Endometrial microvascular endothelial cells (primary cell): Measurements from ENCODE around the gene REN. TPM values are rescaled to one million over a fixed set of nuclear protein-coding genes. Genes with fewer than 3 reads are reported as not detected.

ENCODE experiments used
- in situ Hi-C: cut with HindIII; loops from 2 replicates; pipeline ENCODE4 v1.10.0; 2017; ENCODE audit warnings: low sequenced_read_pairs, low pct_unique_long_range_greater_than_20kb; ENCODE audit errors: inconsistent ontology term
- total RNA-seq: library from RNA; depleted of rRNA; stranded (reverse); fragments of >200 nt; gene quantifications from one replicate; pipeline ENCODE4 v1.2.3, GENCODE V29; 2015; ENCODE audit errors: inconsistent ontology term

The REN gene
- not detected for total RNA-seq

- in situ Hi-C loops, result no loop called here
These were observed at the start of gene REN for GRCh38 chr1:204166219-204166618. Gene REN (minus strand): TSS chr1:204166337. CDS start chr1:204166293, 44 bp downstream.

GRCh38 chr1:204213668-204214662, 47.8 kb upstream of the REN start, which contains the start of gene GOLT1A:
Gene GOLT1A (minus strand): TSS chr1:204213988. CDS start chr1:204213906, 82 bp downstream.
- in situ Hi-C loops, result no loop called here

- in situ Hi-C loops, result no loop called here
These were observed 46.6 kb upstream of the REN start for GRCh38 chr1:204212715-204213114.

GRCh38 chr1:204211046-204211445, 44.9 kb upstream of the REN start:
- in situ Hi-C loops, result no loop called here

DNA sequence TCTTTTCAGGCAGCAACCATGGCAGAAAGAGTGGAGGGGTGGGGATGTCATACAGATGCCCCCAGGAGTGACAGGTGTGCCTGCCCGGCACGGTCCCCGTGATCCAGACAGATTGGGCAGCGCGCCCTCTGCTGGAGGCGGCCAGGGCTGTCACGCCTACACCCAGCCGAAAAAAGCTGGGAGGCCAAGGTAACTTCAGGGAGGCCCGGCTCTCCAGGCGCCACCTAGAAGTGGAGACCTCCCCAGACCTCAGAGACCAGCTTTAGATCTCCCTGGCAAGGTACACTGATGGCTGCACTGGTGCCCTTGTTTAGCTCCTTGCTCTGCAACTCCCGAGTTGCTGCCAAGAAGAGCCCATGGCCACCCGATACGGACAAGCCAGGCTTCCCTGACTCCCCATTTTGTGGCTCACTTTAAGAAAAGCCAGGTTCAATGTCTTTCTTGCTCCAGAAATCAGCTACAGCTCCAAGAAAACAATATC, 41.0 kb upstream of the REN start:
- in situ Hi-C loops, result no loop called here

- in situ Hi-C loops, result no loop called here
These were observed 40.0 kb upstream of the REN start for GRCh38 chr1:204206121-204206520.

DNA sequence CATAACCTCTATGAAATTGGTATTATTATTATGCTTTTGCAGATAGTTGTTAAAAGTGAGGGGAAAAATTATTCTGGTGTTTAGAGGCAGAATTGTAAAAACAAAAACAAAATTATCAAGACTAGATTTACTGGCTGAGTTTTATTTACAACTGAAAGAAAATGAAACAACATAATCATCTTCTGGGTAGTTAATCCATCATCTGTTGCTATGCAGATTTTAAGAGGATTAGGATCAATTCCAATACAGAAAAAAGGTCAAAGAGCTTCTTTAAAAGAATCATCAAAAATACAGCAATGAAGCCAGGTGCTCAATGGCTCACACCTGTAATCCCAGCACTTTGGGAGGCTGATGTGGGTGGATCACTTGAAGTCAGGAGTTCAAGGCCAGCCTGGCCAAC, 39.3 kb upstream of the REN start:
- in situ Hi-C loops, result no loop called here

DNA sequence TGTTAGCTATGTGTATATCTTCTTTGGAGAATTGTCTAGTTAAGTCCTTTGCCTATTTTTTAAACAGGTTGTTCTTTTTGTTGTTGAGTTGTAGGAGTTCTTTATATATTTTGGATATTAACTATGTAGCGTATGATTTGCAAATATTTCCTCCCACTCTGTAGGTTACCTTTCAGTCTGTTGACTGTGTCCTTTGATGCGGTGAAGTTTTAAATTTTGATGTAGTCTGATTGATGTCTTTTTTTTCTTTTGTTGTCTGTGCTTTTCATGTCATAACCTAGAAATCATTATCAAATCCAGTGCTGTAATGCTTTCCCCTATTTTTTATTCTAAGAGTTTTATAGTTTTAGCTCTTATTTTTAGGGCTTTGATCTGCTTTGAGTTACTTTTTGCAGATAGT, 38.8 kb upstream of the REN start:
- in situ Hi-C loops, result no loop called here

- in situ Hi-C loops, result no loop called here
These were observed 37.1 kb upstream of the REN start for GRCh38 chr1:204203206-204203767.

- in situ Hi-C loops, result no loop called here
These were observed 36.3 kb upstream of the REN start for GRCh38 chr1:204202481-204202880.

- in situ Hi-C loops, result no loop called here
These were observed 35.4 kb upstream of the REN start for GRCh38 chr1:204201348-204202040.

GRCh38 chr1:204199579-204199978, 33.4 kb upstream of the REN start:
- in situ Hi-C loops, result no loop called here

GRCh38 chr1:204198348-204199340, 32.5 kb upstream of the REN start:
- in situ Hi-C loops, result no loop called here

- in situ Hi-C loops, result no loop called here
These were observed 30.9 kb upstream of the REN start for GRCh38 chr1:204197068-204197467.

DNA sequence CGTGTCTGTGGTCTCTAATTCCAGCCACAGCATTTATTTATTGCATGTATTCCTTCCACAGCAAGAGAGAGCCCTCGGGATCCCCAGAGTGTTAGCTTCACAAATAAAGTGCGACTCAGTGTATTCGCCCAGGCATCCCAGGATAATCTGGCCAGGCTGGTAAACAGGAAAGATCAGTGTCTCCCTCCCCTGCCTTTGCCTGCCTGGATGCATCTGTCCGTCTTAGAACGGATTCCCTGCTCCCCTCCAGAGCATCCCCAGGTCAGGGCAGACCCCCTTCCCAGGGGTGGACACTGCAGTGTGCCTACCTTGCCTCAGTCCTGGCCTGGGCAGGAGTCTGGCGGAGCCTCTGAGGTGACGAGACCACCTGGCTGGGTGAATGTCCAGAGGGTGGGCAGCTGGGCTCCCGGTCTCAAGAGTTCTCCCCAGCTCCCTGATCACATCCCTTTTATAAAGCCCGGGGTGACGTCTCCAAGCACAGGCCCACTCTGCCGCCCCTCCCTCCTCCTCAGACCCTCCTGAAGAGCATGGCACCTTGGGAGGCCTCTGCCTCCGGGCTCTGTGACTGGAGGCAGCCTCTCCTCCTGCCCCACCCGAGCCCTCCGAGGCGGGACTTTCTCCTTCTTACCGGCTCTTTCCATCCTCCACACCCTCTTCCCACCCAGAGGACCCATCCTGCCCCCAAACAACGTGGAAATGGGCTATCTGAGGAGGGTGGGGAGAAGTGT, 30.1 kb upstream of the REN start, which contains the start of gene KISS1:
TSS of gene KISS1 (minus strand) at position 424 of the 728 bp plus-strand sequence. CDS start 3,615 bp downstream, outside the sequence.
- in situ Hi-C loops, result no loop called here

- in situ Hi-C loops, result no loop called here
These were observed 28.6 kb upstream of the REN start for GRCh38 chr1:204194771-204195170.

DNA sequence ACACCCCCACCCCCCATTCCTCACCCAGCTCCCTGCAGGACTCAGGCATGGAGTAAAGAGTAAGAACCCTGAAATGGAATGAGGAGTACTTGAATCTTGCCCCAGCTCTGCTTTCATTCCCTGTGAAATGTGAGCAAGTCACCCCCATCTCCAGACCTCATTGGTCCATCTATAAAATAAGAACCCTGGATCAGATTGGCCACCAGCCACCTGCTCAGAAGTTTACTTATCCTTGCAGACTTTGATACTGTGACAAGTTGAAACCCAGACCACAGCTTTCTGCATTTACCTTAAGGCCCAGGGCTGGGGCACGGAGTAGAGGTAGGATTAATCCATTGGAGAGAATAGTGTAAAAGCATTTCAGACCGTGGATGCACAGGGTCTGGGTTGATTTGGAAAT, 27.9 kb upstream of the REN start:
- in situ Hi-C loops, result no loop called here
